HUDEP-2 (cell line): ENCODE measurements around the gene MRPL11.
"Not testable (repeated sequence)": the region's sequence is repeated elsewhere in the genome, so short reads cannot be mapped to it uniquely, and the experiment has no call there.

Experiments used
- DNase-seq, 76 experiments: peaks; one replicate each; lab custom pipeline; 2025; ENCODE audit not compliant: unreplicated experiment in 76 of 76; lab: John Stamatoyannopoulos, UW

MRPL11 gene

DNA sequence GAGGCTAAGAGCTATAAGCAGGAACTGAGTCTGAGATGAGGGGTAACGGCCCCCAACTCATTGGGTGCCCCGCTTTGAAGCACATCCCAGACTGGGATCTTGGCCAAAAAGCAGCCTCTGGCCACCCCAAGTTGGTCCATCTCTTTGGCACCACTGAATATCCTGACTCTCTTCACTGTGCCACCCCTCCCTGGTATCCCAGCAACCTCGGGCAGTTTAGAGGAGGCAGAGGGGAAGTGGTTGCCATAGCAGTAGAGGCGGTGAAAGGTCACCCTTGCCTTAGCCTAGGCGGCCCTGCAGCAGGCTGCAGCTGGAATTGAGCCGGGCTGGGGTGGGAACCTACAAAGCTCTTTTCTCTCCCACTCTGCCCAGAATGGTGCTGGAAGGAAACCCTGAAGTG is 29.1 kb upstream of the MRPL11 start:
- DNase-seq = peak in 20 of 76 experiments; percentile 2 to 37 (median 12)

DNA sequence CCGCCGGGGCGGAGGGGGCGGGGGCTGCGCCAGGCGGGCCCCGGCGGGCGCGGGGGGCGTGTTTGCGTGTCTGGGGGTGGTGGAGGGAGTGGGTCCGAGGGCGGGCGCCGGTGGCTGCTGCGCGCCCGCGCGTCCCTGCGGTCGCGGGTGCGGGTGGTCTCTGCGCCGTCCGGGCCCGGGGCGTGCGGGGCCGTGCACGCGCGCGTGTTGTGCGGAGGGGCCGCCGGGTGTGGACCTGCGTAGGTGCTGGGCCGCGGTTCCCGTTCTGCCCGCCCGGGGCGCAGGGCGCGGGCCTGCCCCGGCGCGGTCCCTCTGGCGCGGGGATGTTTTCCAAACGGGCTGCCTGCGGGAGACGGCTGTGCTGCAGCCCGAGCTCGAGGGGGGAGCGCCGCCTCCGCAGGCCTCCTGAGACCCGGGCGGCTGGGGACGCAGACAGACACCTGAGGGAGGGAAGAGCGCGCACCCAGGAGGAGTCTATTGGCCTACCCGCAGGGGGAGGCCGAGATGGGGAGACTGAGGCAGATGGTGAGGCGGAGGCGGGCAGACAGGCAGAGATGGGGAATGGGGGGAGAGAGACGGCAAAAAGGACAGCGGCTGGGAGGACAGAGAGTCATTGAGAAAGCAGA is 28.5 kb upstream of the MRPL11 start:
- DNase-seq = peak in 8 of 76 experiments; percentile 4 to 45 (median 20)

GRCh38 chr11:66466225-66467033 is 27.8 kb upstream of the MRPL11 start, which contains the start of gene PELI3:
Gene PELI3 (plus strand): TSS chr11:66466905. CDS start chr11:66468129, 1,224 bp downstream.
- DNase-seq = peak in 73 of 76 experiments; percentile 15 to 93 (median 80)

- DNase-seq = no peak
Observed at GRCh38 chr11:66465373-66466224, 27.0 kb upstream of the MRPL11 start.

GRCh38 chr11:66464916-66465315 is 26.3 kb upstream of the MRPL11 start:
- no peak for DNase-seq

DNA sequence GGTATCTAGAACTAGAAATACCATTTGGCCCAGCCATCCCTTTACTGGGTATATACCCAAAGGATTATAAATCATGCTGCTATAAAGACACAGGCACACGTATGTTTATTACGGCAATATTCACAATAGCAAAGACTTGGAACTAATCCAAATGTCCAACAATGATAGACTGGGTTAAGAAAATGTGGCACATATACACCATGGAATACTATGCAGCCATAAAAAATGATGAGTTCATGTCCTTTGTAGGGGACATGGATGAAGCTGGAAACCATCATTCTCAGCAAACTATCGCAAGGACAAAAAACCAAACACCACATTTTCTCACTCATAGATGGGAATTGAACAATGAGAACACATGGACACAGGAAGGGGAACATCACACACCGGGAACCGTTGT is 25.5 kb upstream of the MRPL11 start:
- not testable (repeated sequence) for DNase-seq

GRCh38 chr11:66462911-66463310 is 24.3 kb upstream of the MRPL11 start:
- no peak for DNase-seq

DNA sequence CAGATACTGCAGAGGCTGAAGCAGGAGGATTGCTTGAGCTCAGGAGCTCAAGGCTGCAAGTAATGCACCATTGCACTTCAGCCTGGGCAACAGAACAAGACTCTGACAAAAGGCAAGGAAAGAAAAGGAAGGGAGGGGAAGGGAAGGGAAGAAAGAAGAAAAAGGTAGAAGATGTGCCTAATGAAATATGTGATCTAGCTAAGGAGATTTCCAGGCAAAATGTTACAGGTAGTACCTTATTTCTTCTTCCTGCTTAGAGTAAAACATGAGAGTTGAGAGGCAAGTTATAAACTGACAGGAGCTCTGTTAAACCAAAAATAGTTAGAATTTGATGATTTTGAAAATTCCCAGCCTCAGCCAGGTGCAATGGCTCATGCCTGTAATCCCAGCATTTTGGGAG is 23.4 kb upstream of the MRPL11 start:
- no peak for DNase-seq

GRCh38 chr11:66459138-66459778 is 20.6 kb upstream of the MRPL11 start:
- no peak for DNase-seq

- DNase-seq = no peak
Observed at GRCh38 chr11:66457826-66458225, 19.2 kb upstream of the MRPL11 start.

DNA sequence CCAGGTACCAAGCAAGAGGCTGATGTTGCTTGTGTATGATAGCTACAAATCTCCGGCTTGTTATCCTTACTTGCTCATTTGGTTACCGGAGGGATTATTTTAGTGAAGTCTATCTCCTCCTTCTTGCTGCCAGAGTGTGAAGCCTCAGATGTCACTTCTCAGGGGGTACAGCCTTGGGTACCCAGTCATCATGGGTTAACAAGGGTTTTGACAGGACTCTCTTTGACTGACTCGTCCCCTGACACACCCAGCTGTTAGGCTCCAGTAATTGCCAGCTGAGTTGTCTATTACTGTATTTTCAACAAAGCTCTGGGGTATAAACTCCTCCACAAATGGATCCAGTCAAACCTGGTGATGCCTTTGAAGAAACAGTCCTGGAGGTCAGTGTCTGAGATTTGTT is 16.2 kb upstream of the MRPL11 start:
- no peak for DNase-seq

- DNase-seq = no peak
Observed at GRCh38 chr11:66454247-66454646, 15.6 kb upstream of the MRPL11 start.

GRCh38 chr11:66451663-66452062 is 13.0 kb upstream of the MRPL11 start:
- DNase-seq = no peak

- DNase-seq = no peak
Observed at GRCh38 chr11:66450560-66450959, 11.9 kb upstream of the MRPL11 start.

- DNase-seq = no peak
Observed at GRCh38 chr11:66448523-66448922, 9.9 kb upstream of the MRPL11 start.

DNA sequence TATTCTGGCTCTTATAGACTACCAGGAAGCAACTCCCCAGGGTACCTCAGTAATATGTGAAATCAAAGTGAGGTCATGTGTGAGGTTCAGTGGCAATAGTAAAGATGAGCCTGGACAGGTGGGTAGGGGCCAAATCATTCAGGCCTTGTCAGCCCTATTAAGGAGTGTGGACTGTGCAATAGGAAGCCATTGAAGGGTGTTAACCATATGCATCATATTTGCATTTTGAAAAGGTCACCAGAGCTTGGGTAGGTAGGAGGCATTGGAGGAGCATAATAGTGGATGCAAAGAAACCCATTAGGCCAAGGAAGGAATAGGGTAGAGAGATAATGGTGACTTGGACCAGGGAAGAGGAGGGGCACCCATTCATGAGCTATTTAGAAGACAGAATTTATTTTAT is 8.4 kb upstream of the MRPL11 start:
- no peak for DNase-seq

DNA sequence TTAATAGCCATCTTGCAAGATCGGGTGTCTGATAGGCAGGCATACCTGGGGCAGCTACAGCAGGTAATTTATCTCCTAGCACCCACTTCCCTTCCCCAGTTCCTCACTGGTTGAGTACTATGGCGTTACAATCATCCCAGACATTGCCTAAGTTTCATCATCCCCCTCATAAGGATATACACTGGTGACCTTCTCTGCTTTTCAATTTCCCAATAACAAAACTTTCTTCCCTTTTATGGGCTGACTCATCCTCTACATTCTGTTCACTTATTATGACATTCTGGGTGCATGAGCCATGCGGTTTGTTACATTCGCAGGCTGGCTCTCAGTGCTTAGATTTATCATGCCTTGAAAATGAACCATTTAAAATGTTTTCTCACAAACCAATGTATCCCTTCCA is 5.0 kb upstream of the MRPL11 start:
- DNase-seq = no peak

DNA sequence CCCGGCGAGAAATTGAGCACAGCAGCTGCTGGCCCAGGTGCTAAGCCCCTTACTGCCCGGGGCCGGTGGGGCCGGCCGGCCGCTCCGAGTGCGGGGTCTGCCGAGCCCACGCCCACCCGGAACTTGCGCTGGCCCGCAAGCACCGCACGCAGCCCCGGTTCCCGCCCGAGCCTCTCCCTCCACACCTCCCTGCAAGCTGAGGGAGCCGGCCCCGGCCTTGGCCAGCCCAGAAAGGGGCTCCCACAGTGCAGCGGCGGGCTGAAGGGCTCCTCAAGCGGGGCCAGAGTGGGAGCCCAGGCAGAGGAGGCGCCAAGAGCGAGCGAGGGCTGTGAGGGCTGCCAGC is 2.3 kb upstream of the MRPL11 start:
- not testable (repeated sequence) for DNase-seq

DNA sequence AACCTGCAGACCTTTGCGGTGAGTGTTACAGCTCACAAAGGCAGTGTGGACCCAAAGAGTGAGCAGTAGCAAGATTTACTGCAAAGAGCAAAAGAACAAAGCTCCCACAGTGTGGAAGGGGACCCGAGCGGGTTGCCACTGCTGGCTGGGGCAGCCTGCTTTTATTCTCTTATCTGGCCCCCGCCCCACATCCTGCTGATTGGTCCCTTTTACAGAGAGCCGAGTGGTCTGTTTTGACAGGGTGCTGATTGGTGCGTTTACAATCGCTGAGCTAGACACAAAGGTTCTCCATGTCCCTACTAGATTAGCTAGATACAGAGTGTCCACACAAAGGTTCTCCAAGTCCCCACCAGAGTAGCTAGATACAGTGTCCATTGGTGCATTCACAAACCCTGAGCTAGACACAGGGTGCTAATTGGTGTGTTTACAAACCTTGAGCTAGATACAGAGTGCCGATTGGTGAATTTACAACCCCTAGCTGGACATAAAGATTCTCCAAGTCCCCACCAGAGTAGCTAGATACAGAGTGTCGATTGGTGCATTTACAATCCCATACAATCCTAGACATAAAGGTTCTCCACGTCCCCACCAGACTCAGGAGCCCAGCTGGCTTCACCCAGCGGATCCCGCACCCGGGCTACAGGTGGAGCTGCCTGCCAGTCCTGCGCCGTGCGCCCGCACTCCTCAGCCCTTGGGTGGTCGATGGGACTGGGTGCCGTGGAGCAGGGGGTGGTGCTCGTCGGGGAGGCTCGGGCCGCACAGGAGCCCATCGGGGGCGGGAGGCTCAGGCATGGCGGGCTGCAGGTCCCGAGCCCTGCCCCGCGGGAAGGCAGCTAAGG is 1.7 kb upstream of the MRPL11 start:
- not testable (repeated sequence) for DNase-seq

DNA sequence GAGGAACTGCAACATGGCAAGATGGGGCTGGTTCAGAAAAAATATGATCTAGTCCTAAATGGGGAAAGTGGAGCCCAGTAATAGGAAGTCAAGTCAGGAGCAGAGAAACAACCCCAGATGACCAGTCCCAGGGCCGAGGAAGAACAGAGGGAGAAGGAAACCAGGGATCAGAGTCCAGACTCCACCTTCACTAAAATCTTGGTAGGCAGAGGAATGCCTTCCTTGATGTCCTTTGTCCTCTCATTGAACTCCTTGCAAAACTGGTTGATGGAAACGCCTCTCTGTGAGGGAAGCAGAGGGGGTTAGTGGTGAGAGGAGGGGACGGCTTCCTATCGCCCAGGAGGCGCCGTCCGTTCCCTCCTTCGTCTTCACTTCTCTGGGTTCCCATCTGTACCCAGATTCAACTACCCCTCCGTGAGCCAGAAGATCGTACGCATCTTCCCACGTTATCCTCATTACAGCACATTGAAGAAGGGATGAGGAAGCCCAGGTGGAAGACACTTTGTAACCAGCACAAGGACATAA is 607 bp downstream of the MRPL11 start:
- DNase-seq = no peak
